NCI-H1694 treated with DMSO at 0.1 percent for 48 hours (cell line): ENCODE results near the gene CHMP4A.
"Not testable (repeated sequence)": the region's sequence is repeated elsewhere in the genome, so short reads cannot be mapped to it uniquely, and the experiment has no call there.

Source experiments
- DNase-seq: peaks from one replicate; lab custom pipeline; 2025; lab: John Stamatoyannopoulos, UW

The CHMP4A gene

GRCh38 chr14:24246765-24247212, 33.5 kb upstream of the CHMP4A start:
- DNase-seq = no peak

GRCh38 chr14:24245350-24245749, 32.1 kb upstream of the CHMP4A start:
- not testable (repeated sequence) for DNase-seq

GRCh38 chr14:24243336-24243836, 30.1 kb upstream of the CHMP4A start:
- DNase-seq = no peak

- DNase-seq = peak; percentile 98
Measured at GRCh38 chr14:24241829-24242443, 28.6 kb upstream of the CHMP4A start.

- no peak for DNase-seq
Measured at GRCh38 chr14:24240110-24240918, 27.0 kb upstream of the CHMP4A start.

- no peak for DNase-seq
Measured at GRCh38 chr14:24238527-24239037, 25.3 kb upstream of the CHMP4A start.

GRCh38 chr14:24238123-24238522, 24.8 kb upstream of the CHMP4A start:
- DNase-seq = no peak

GRCh38 chr14:24237463-24237955, 24.2 kb upstream of the CHMP4A start:
- DNase-seq = no peak

- DNase-seq = no peak
Measured at GRCh38 chr14:24236689-24237462, 23.6 kb upstream of the CHMP4A start.

- no peak for DNase-seq
Measured at GRCh38 chr14:24235804-24236688, 22.8 kb upstream of the CHMP4A start.

- no peak for DNase-seq
Measured at GRCh38 chr14:24234095-24235005, 21.1 kb upstream of the CHMP4A start.

- no peak for DNase-seq
Measured at GRCh38 chr14:24233538-24233866, 20.2 kb upstream of the CHMP4A start.

- peak; percentile 85 for DNase-seq
Measured at GRCh38 chr14:24232645-24233537, 19.6 kb upstream of the CHMP4A start, which contains the start of gene GMPR2. Gene GMPR2 (plus strand): TSS chr14:24232929. CDS start chr14:24233254, 325 bp downstream.

GRCh38 chr14:24232121-24232644, 18.9 kb upstream of the CHMP4A start, which contains the start of gene NEDD8:
Gene NEDD8 (minus strand): TSS chr14:24232367. CDS start chr14:24232267, 100 bp downstream.
- peak; percentile 91 for DNase-seq

- DNase-seq = no peak
Measured at GRCh38 chr14:24231263-24232120, 18.2 kb upstream of the CHMP4A start.

GRCh38 chr14:24228902-24229301, 15.6 kb upstream of the CHMP4A start:
- DNase-seq = no peak

GRCh38 chr14:24226473-24226872, 13.2 kb upstream of the CHMP4A start:
- no peak for DNase-seq
